Purkinje cell (primary cell): ENCODE data around the gene STRN4. TPM values are rescaled to one million over a fixed set of nuclear protein-coding genes. Genes with fewer than 3 reads are reported as not detected.

ENCODE experiments used
- polyA plus RNA-seq: library from polyadenylated mRNA; unstranded; fragments of >200 nt; fragmentation: Nextera tagmentation; gene quantifications from 2 replicates; pipeline ENCODE4 v1.2.1, GENCODE V29; 2014

Gene STRN4
- 3.9 and 4.8 TPM in 2 replicates for polyA plus RNA-seq

GRCh38 chr19:46746281-46747057 lies at the start of gene STRN4:
STRN4 (minus strand) TSS chr19:46746450; CDS start chr19:46746430, 20 bp downstream.

GRCh38 chr19:46788262-46788967 lies 42.2 kb upstream of the STRN4 start, which contains the start of gene SLC1A5:
SLC1A5 (minus strand) TSS chr19:46788594; CDS start chr19:46787965, 629 bp downstream.

GRCh38 chr19:46745521-46746280 lies 549 bp downstream of the STRN4 start, which contains the start of gene FKRP:
FKRP (plus strand) TSS chr19:46746057; CDS start chr19:46755451, 9,394 bp downstream.

GRCh38 chr19:46717034-46717715 lies 29.1 kb downstream of the STRN4 start, which contains the start of gene PRKD2:
PRKD2 (minus strand) TSS chr19:46717114; CDS start chr19:46716370, 744 bp downstream.

Other genes with a start within 250 kb of the STRN4 start
- gene CALM3, start 145.1 kb downstream of the STRN4 start, polyA plus RNA-seq: 322 and 421 TPM in 2 replicates
- not detected in 2 replicates for gene PTGIR, start 121.4 kb downstream of the STRN4 start, polyA plus RNA-seq
- not detected in 2 replicates for gene GNG8, start 110.2 kb downstream of the STRN4 start, polyA plus RNA-seq
- gene DACT3, start 85.3 kb downstream of the STRN4 start, polyA plus RNA-seq: 3.3 and 7.1 TPM in 2 replicates
- gene PRKD2, start 29.3 kb downstream of the STRN4 start, polyA plus RNA-seq: 0.87 TPM in 1 of 2 replicates, not detected in the other
- gene FKRP, start 393 bp downstream of the STRN4 start, polyA plus RNA-seq: 9.0 and 9.2 TPM in 2 replicates
- 0.21 TPM in 1 of 2 replicates, not detected in the other for gene SLC1A5, start 42.1 kb upstream of the STRN4 start, polyA plus RNA-seq
- gene AP2S1, start 104.4 kb upstream of the STRN4 start, polyA plus RNA-seq: 49.7 and 57.9 TPM in 2 replicates
- 7.6 and 7.8 TPM in 2 replicates for gene ARHGAP35, start 114.5 kb upstream of the STRN4 start, polyA plus RNA-seq